SIG-M5 treated with dmso at 0.1 percent for 504 hours (cell line): Measurements from ENCODE around the gene NCOA3.
"Not testable (repeated sequence)": the region's sequence is repeated elsewhere in the genome, so short reads cannot be mapped to it uniquely, and the experiment has no call there.

Source experiments
- DNase-seq: peaks from one replicate; lab custom pipeline; 2025; ENCODE audit not compliant: unreplicated experiment; lab: John Stamatoyannopoulos, UW

NCOA3 gene

GRCh38 chr20:47594157-47594556 lies 92.5 kb downstream of the NCOA3 start:
- no peak for DNase-seq

DNA sequence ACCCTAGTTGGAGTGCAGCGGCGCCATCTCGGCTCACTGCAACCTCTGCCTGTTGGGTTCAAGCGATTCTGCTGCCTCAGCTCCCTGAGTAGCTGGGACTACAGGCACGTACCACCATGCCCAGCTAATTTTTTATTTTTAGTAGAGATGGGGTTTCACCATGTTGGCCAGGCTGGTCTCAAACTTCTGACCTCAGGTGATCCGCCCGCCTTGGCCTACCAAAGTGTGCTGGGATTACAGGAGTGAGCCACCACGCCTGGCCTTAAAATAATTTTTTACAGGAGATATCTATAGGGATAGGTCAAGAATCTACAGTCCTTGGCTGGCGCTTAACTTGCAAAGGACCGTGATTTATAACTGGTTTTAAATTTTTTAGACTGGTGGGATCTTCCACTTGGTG lies 93.5 kb downstream of the NCOA3 start:
- not testable (repeated sequence) for DNase-seq

GRCh38 chr20:47596003-47596571 lies 94.4 kb downstream of the NCOA3 start:
- DNase-seq: no peak

DNA sequence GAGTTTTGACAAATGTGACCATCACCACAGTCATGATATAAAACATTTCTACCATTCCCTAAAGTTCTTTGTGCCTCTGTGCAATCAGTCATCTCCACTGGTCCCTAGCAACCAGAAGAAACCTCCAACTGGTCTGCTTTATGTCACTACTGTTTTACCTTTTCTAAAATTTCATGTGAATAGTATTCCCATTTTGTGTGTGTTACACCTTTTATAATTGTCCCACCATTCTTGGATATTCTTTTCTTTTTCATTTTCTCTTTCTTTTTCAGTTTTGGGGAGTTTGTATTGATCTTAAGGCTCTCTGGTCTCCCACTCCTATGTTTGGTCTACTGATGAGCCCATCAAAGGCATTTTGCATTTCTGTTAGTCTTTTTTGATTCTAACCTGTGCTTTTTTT lies 95.4 kb downstream of the NCOA3 start:
- no peak for DNase-seq

GRCh38 chr20:47598911-47599744 lies 97.4 kb downstream of the NCOA3 start:
- no peak for DNase-seq

DNA sequence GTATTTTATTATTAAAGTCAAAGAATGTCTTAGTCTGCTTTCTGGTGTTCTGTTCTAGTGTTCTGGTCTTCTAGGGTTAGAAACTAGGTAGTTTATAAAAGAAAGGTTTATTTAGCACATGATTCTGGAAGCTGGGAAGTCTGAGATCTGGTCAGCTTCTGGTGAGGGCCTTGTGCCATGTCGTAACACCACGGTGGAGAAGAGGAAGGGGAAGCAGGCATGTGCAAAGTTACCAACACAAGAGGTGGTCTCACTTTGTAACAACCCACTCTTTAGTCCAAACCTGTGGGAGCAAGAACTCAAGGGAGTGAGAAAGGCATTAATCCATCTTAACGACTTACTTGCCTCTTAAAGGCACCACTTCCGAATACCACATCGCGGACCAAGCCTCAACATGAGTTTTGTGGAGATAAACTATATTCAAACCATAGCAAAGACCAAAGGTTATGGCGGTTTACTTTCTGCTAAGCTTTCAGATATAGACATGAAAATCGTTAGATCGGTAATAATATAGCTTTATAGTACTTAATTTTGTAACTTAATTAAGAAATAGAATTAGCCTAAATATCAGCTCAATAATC lies 99.4 kb downstream of the NCOA3 start:
- DNase-seq: no peak

DNA sequence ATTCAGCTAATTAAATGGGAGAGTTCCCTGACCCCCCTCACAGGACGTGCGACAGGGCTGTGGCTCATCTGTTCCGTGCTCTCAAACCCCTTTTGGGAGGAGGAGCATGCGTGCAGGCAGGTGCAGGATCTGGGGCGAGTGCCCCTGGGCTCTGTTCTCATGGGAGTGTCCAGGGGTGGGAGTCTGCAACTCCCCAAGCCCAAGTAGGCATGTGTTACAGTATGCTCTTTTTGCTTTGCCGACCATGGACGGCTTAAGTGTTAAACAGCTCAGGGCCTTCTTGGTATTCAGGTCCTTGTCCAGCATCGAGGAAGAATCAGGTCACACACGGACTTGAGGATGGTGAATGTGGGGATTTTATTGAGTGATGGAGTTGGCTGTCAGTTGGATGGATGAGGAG lies 101.6 kb downstream of the NCOA3 start:
- DNase-seq: no peak

DNA sequence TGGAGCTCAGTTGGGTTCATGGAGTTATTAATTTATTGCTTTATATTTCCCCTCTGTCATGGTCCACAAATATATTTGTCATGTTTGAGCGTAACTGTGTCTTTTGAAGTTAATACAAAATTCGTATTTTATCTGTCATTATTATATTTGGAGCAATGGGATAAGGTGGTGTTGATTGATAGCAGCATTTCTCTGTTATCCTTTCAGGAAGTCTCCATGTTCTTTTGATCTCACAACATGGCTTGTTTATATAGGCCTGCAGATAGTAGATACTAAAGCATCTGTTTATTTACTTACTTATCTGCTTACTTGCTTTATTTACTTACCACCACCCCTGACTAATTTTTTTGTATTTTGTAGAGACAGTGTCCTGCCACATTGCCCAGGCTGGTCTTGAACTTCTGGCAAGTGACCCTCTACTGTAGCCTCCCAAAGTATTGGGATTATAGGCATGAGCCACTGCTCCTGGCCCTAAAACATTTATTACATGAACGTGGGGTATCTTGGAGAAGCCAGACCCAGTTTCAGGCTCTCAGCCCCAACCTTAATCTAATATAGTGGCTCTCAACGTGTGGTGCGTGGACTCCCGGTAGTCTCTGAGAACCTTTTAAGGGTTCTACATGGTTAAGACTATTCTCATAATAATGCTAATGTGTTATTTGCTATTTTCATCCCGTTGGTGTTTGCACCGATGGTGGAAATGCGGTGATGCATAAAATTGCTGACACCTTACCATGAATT lies 104.2 kb downstream of the NCOA3 start:
- DNase-seq: no peak

GRCh38 chr20:47606414-47606982 lies 104.8 kb downstream of the NCOA3 start:
- no peak for DNase-seq

DNA sequence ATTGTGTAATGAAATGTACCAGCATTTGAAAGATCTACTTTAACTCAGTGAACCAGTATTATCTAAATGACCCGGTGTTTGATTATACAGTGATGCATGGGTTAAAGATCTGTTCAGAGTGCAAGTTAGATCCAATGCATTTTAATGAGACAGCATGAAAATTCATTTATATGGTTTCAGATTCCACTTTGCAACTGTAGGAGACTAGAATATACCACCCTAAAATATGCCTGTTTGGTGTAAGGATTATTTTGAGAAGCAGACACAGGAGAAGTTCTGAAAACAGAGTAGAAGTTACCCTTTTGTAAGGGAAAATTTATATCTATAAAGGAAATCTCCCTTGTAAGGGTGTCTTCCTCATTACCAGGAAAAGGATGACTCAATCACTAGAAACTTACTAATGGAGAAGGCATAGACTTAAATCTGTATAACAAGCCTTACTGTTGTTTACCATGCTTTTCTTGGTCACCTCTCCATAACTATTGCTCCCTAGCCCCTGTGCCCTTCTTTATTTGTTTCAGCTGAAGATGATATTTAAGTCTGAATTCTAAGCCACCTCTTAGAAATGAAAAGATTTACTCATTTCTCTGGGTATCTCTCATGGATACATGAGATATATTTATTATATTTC lies 105.4 kb downstream of the NCOA3 start:
- peak; percentile 65 for DNase-seq

GRCh38 chr20:47609001-47609400 lies 107.3 kb downstream of the NCOA3 start:
- no peak for DNase-seq

DNA sequence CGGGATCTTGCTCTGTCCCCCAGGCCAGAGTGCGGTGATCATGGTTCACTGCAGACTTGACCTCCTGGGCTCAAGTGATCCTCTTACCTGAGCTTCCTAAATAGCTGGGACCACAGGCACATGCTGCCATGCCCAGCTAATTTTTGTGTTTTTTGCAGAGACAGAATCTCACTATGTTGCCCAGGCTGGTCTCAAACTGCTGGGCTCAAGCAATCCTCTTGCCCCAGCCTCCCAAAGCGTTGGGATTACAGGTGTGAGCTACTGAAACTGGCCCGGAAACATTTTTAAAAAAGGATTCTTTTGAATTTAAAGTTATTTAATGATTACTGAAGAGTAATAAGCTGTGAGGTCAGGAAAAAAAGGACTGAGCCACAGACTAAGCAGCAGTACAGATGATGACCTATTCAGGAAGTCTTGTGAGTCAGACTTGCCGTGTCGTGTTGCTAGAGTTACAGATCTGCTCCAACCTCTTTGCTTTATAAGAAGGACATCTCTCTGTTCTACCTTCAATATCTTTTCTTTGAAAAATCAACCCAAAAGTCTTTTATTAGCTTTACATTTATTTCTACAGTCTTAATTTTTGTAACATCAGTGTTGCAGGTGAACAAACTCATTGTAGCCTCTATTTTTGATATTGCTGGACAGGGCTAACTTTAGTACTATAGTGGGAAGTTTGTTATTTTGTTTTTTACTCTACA lies 108.7 kb downstream of the NCOA3 start:
- peak; percentile 99 for DNase-seq

- DNase-seq: no peak
These were observed 109.2 kb downstream of the NCOA3 start for GRCh38 chr20:47610945-47611250.

DNA sequence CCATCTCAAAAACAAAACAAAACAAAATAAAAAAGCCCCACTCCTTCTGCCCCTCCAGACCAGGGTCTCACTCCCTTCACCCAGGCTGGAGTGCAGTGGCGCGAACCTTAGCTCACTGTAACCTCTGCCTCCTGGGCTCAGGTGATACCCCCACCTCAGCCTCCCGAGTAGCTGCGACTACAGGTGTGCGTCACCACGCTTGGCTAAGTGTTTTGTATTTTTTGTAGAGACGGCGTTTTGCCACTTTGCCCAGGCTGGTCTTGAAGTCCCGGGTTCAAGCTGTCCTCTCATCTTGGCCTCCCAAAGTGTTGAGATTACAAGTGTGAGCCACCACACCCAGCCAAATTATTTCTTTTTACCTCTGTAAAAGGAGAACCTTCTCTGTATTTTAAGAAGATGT lies 110.1 kb downstream of the NCOA3 start:
- no peak for DNase-seq

DNA sequence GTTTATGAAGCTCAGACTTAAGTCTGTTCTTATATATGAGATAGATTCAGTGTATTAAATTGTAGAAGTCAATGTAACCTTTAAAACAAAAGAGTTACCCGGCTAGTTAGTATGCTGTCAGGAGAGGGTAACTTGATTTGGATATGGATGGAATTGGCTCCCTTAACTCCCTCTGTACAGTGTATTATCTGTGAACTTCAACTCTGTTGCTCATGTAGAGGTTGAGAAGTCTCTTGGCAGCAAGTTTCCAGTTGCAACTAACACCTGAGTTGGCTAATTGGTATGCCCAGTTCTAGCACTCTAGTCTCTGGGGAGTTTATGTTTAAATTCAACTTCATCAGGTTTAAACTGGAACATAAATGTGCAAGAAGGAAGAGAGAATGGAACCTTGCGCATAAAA lies 111.0 kb downstream of the NCOA3 start:
- DNase-seq: no peak

- DNase-seq: no peak
These were observed 113.1 kb downstream of the NCOA3 start for GRCh38 chr20:47614703-47615309.

DNA sequence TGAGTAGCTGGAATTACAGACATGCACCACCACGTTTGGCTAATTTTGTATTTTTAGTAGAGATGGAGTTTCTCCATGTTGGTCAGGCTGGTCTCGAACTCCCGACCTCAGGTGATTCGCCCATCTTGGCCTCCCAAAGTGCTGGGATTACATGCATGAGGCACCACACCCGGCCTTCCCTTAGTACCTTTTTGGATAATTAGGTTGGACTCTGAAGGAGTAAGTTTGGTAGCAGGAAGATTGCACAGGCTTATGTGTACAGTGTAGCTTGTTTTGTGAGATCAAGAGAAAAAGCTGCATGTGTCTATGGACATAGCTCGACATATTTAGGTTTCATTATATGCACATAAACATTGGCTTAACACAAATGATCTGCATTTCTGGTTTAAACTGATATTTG lies 116.8 kb downstream of the NCOA3 start:
- no peak for DNase-seq

GRCh38 chr20:47620808-47621805 lies 119.4 kb downstream of the NCOA3 start:
- peak; percentile 98 for DNase-seq

- no peak for DNase-seq
These were observed 120.5 kb downstream of the NCOA3 start for GRCh38 chr20:47622118-47622665.
